Endometrial microvascular endothelial cells (primary cell): ENCODE data around the gene DMRT1. TPM values are rescaled to one million over a fixed set of nuclear protein-coding genes. Genes with fewer than 3 reads are reported as not detected.

ENCODE experiments used
- in situ Hi-C: cut with HindIII; loops from 2 replicates; pipeline ENCODE4 v1.10.0; 2017; ENCODE audit warnings: low sequenced_read_pairs, low pct_unique_long_range_greater_than_20kb; ENCODE audit errors: inconsistent ontology term
- total RNA-seq: library from RNA; depleted of rRNA; stranded (reverse); fragments of >200 nt; gene quantifications from one replicate; pipeline ENCODE4 v1.2.3, GENCODE V29; 2015; ENCODE audit errors: inconsistent ontology term

DMRT1 gene
- 0.28 TPM for total RNA-seq

DNA sequence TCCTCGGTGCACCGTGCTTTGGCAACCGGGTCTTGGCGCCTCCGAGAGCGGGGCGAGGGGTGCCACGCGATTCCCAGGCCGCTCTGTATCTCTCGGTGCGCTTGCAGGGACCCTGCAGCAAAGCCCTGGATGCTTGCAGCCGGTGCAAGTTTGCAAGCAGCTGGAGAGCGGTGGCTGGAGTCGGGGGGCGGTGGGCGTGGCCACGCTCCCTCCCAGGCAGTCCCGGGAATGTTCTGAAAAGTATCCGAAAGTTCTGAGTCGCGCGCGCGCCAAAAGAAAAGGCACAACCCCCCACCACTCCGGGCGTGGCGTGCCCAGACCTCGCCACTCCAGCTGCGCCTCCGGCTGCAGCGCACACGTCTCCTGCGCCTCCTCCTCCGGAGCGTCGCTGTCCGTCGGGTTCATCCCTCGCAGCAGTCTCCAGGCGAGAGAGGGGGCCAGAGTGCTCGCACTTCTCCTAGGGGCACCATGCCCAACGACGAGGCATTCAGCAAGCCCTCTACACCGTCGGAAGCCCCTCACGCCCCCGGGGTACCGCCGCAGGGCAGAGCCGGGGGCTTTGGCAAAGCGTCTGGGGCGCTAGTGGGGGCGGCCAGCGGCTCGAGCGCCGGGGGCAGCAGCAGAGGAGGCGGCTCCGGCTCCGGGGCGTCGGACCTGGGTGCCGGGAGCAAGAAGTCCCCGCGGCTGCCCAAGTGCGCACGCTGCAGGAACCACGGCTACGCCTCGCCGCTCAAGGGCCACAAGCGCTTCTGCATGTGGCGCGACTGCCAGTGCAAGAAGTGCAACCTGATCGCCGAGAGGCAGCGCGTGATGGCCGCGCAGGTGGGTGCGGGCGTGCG, at the start of gene DMRT1:
DMRT1 (plus strand) TSS at position 327 of the 839 bp plus-strand sequence; CDS start at position 469, 142 bp downstream.
- in situ Hi-C loops, result no loop called here

DNA sequence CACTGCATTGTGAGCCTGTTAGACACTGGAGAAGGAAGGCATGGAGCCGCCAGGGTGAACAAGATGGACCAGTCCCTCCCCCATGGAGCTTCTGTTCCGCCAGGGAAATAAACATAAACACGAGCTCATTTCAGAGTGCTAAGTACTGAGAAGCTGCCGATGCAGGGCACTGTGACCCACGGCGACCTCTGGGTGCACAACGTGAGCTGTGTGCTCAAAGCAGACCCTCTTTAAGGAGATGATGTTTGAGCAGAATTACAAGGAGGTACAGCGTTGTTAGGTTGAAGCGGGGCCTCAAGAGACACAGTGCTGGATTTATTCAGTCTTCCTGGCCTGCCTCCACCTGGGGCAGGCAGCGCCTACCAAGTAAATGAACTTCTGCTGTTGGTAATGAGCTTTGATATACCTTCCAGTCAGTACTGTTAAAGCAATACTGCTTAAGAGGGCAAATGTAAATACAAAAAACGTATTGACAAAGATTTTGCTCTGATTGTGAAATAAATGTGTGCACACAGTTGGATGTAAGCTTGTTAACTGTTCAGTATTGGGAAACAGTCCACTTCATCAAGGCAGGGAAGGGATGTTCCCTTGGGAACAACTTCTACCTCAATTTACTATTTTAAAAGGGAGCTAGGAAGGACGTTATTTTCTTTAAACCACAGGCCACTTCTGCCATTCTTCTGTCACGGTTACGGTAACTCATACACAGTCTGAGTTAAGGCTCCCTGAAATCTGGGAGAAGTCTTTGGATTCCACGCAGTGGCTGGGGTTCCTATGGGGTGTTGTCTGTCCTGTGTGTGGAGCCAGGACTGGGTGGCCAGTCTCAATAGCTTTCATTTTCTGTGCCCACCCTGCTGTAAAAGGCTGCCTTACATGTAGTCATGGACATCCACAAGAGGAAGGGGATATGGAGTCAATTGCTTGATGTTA, 48.9 kb upstream of the DMRT1 start:
- in situ Hi-C loops, result no loop called here

DNA sequence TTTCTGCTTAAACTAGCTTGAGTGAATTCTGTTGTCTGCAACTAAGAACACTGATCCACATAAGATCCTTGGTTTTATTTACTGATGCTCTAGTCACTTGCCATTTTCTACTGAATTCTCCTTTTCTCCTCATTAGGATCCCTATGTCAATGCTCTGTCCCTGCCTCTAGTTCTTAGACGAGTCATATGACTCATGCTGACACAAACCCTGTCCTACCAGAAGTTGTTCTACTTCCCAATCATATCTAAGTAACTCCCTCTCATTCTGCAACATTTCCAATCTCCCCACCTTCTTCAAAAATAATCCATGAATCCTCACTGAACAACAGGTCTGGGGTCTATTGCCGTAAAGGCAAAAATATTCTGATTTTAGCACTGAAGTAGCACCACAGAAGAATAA, 47.1 kb upstream of the DMRT1 start:
- in situ Hi-C loops, result no loop called here

DNA sequence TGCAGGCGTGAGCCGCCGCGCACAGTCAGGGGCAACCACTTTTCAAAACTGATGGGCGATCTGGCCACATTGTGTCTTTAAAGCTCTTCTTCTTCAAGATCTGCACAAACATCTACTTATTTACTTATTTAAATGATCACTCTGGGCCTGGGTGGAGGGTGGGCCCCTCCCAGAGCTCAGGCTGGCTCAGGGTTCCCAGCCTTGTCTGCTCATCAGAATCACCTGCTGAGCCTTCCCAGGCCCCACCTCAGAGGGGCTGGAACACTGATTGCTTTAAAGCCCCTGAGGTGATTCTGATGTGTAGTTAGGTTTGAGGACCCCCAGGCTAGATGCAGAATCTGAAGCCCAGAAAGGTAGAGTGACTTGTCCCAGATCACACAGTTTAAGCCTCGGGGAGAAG, 45.6 kb upstream of the DMRT1 start:
- in situ Hi-C loops, result no loop called here

DNA sequence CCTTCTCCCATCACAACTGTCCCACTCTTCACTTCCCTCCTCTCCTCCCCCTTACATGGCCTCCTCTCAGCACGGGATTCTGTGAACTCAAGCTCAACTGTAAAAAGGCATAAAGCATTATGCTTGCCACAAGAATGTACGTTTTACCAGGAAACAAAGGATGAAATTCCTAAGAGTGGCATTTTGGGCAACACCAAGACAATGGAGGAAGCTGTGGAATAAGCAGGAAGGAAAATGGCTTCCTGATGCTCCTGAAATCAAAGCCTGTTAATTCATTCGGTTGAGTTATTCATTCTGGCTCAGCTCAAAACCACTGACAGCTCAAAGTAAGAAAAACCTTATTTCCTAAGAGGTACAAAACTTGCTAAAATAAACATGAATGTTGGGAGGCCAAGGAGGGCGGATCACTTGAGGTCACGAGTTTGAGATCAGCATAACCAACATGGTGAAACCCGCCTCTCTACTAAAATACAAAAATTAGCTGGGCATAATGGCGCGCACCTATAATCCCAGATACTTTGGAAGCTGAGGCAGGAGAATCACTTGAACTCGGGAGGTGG, 40.8 kb upstream of the DMRT1 start:
- in situ Hi-C loops, result no loop called here

DNA sequence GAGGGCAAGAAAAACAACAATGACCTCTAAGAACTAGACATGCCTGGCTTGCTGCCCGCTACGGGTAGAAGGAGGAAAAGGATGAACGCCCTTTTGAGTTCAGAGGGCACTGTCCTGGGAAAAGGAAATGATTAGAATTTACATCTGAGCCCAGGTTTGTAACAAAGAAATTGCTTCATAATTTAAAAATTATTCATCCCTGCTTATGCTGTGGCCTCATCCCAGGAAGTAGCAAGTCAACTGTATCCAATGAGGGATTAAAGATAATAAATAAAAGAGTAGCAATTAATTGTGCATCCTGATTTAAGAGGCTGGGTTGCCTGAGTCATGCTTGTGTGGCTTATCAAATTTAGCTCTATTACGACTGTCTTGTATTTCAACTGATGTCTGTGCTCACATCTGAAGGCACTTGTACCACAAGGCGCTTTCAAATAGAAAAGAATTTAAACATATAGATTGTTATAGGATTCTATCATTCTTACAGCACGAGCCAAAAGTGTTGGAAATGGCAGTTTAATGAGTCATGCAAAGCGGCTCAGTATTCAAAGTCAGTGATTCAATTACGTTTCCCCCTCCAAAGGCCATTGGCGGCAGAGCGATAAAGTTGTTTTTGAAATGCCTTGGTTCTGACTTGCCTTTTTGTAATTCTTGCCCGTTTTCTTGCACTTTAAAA, 40.0 kb upstream of the DMRT1 start:
- in situ Hi-C loops, result no loop called here

DNA sequence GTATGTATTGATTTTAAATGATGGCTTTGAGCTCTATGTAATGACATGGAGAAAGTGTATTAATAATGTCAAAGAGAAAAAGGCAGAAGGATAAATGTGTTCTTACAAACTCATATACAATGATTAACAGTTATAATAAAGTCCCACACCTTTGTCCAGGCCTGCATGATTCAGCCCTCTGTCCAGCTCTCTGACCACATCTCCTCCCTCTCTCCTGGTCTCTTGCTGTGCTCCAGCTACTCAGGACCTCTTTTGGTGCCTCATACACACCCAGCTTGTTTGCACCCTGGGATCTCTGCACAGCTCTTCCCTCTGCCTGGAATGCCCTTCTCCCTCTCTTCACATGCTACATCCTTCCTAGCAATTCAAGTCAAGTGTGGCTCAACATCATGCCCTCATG, 37.5 kb upstream of the DMRT1 start:
- in situ Hi-C loops, result no loop called here

DNA sequence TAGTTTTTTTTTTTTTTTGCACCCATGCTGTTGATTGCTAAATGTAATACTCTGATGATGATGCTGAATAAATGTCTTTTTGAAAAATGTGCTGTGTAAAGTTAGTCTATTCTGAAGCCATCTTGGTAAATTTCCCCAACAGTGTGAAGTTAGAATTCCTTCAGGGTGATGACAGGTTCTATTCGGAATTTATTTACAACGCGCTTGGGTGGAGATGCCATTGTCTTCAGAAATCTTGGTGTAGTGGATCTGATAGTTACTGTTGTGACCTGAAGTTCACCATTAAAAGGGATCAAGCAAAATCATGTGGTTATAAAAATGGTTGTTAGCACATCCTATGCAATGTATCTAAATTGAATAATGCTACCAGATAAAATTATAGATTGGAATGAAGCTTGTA, 36.3 kb upstream of the DMRT1 start:
- in situ Hi-C loops, result no loop called here

DNA sequence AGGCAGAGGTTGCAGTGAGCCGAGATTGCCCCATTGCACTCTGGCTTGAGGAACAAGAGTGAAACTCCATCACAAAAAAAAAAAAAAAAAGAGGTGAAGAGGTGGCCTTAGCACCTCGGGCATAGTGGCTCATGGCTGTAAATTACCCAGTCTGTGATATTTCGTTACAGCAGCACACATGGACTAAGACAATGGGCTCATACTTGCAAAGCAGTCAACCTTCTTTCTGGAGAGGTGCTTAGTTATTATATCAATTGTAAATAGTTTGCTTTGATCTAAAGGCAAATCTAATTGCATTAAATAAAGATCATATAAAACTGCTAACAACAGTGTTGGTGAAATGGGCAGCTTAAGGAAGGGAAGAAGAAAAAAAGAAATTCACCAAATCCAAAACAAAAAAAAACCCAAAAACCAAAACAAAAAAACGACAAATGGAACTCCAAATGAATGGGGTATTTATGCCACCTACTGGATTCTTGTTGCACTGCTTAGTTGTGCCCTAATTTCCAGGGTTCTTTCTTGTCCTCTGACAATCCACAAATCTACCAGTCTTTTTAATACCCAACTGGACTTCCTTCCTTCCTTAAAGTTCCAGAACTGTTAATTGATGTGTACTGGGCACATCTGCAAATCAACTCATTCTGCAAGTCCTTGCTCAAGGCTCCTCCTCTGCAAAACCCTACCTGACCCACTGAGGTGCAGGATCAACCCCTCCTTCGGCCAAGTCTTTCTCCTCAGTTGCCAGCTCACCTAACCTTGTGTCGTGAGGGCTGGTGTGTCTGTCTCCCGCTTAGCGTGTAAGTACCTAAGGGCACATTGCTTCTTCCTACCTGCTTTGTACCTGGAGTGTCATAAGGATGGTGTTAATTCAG, 35.0 kb upstream of the DMRT1 start:
- in situ Hi-C loops, result no loop called here

DNA sequence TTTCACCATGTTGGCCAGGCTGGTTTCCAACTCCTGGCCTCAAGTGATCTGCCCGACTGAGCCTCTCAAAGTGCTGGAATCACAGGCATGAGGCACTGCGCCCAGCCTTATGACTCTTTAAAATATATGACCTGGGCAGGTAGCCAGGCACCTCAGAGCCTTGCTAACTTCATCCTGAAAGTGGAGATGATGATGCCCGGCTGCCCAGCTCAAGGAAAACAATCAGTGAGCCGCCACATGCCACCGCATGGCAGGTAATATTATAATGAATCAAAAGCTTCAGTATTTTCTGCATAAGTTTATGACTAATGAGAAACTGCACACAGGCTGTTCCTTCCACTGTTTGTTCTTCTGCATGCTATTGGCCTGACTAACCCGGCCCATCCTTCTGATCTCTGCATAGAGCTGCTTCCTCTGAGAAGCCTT, 30.4 kb upstream of the DMRT1 start:
- in situ Hi-C loops, result no loop called here

DNA sequence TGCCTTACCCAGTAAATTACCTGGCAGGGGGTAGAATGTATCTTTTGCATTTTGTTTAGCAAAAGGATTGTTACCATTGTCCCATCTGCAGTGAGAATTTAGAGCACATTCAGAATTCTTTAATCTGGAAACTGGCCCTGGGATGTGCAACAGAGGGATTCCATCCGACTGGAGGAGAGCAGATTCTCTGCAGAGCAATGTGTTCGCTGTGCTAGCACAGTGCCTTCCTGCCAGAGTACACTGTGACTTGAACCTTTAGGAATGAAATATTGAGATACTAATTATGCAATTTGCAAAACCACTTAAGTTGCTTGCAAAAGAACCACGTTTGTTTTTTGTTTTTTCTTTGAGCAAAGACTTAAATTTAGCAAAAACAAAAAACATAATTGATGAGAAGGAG, 22.5 kb upstream of the DMRT1 start:
- in situ Hi-C loops, result no loop called here

DNA sequence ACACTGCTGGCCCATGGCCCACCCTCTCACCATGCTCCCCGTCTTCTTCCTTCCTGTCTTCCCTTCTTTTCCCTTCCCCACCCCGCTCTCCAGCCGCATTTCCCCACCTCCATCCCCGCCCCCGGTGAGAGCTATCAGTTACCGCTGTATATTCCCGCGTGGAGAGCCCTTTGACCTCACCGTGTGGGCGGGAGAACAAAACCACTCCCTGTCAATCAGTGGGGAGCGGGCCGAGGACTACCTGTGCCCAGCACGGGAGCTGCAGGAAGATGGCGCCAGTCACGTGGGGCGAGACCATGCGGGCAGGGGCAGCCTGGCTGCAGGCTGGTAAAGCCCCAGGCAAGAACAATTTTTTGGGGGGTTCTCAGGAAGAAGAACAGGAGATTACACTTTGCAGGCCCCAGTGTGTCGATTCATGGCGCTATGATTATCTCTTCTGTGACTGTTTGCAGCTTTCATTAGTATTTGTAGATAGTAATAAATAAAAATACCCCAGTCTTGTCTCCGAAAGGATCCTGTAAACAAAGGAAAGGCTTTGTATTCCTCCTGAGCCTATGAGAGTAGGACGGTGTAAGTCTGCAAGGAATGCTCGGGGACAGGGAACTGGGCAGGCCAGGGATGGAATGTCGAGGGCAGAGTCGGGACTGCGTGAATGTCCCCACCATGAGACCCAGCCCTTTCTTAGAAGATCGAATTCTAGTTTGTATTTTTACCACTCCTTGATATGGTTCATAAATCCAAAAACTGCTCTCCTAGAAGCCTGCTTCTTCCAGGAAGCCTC, 14.8 kb upstream of the DMRT1 start:
- in situ Hi-C loops, result no loop called here

DNA sequence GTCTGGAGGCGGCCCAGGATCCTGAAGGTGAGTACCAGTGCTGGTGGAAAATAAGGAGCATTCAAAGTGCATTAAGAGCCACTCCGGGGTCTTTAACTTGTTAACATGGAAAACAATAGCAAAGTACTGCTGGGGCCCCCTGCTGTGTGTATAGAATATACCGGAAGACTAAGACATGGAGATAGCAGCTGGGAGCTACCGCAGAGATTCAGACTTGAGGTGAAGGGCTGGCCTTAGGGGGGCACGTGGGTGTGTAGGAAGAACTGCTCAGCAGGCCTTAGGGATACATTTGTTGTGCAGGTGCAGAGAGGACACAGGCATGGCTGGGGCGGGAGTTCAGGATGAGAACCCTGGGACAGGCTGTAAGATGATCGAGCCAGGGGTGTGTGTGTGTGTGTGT, 1.2 kb upstream of the DMRT1 start:
- in situ Hi-C loops, result no loop called here

DNA sequence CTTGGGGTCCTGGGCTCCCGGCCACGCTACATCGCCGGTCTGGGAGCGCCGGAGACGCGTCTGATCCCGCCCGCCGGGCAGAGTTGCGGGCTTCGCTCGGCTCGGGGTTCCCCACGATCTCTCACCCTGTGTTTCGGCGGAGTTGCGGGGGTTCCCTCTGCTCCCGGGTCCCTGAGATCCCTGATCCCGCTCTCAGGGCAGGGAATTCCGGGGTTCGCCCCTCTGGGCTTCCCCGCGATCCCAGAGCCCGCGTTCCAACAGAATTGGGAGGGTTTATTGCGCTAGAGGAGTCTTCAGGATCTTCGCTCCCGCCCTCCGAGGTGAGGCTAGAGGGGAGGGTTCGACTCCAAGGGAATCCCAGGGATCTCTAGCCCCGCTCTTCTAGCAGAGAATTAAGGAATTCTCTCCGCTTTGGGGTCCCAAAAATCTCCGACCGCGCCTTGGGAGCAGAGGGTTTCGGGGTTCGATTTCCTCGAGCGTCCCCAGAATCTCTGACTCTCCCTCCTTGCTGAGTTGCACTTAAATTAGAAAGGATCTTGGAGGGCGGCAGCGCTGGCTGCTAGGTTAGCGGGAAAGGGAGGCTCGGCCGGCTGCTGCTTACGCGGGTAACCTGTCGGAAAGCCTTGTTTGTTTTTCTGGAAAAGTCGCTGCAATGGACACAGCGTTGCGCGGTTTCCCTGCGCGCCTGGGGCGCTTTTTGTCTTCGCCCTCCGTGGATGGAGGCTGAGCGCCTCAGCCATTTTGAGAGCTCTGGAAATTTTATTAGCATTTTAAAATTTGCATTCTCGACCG, 1.3 kb downstream of the DMRT1 start:
- in situ Hi-C loops, result no loop called here

DNA sequence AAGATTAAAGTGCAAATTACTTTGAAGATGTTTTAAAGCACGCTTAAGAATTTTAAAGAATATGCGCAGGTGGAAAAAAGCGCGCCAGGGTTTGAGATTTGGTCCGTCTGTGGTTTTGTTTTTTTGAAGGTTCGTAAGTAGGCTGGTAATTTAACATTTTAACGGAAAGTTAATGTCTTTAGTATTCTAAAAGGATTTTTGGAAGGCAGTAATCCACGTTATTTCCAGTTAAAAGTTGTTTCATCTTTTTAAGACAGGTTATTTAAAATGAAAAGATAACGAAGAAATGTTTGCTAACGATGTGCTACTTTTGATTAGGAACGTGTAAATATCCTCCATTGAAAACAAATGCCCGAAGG, 1.9 kb downstream of the DMRT1 start:
- in situ Hi-C loops, result no loop called here

DNA sequence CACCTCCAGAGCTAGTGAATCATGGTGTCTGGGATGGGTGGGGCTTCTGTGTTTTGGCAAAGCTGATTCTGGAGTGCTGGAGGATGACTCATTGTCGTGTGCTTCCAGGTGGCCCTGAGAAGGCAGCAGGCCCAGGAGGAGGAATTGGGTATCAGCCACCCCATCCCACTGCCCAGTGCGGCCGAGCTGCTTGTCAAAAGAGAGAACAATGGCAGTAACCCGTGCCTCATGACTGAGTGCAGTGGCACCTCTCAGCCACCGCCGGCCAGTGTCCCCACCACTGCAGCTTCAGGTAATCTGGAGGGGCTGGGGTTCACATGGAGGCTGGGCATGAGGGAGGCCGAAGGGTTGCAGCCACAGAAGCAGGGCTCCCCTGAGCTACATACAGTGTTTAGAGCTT, 5.4 kb downstream of the DMRT1 start:
- in situ Hi-C loops, result no loop called here

DNA sequence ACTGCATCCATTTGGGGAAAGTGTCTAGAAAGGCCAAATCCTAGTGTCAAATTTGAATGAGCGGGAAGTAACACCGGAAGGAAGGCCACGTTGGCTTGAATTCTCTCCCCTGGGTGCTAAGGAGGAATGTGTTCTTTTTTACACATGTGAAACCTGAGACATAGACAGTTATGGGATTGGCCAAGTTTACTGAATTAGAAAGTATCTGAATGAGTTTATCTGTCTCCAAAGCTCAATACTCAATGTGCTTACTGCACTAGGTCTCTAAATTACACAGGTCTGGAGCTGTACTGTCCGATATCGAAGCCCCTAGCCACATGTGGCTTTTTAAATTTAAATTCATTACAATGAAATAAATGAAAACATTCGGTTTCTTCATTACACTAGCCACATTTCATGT, 6.0 kb downstream of the DMRT1 start:
- in situ Hi-C loops, result no loop called here
